ENCODE measurements around the gene SETD2. TPM values are rescaled to one million over a fixed set of nuclear protein-coding genes. Genes with fewer than 3 reads are reported as not detected.

Gene SETD2
- total RNA-seq, 1 experiment from 2014 or later = 38.0 TPM

DNA sequence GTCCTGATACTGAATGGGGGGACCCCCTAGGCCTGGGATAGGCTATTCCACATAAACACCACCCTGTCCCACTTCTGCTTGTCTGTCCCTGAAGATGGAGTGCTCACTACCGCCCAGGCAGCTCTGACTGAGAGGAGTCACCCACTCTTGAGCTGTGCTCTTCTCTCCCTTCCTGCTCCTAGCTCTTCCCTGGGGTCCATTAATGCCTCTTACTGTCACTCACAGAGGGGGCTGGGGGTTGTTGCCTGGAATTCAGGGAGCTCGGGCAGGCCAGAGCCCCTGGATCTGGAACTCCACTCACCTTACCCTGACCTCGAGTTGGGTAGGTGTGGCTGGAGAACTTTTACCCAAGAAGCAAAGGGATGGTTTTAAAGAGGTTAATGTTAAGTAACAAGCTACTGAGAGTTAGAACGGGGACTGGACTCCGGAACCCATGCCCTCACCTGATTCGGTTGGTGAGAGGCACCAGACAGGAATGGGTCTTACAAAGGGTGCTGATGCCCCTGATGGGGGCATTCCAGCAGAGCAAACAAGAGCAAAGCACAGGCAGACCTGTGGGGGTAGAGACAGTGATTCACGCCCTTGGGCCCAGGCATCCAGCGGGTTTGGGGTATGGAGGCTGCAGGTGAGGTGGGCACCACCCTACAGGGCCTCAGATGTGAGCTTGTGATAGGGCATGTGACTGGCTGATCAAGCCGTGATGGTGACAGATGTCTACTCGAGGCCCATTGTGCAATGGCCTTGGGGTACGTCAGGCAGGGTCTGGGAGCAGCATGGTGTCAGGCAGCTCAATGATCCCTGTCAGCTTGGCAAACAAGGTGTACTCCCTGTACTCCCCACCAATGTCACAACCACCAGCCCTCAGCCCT lies 179.1 kb downstream of the SETD2 start:
- TF ChIP-seq, protein P1, sequence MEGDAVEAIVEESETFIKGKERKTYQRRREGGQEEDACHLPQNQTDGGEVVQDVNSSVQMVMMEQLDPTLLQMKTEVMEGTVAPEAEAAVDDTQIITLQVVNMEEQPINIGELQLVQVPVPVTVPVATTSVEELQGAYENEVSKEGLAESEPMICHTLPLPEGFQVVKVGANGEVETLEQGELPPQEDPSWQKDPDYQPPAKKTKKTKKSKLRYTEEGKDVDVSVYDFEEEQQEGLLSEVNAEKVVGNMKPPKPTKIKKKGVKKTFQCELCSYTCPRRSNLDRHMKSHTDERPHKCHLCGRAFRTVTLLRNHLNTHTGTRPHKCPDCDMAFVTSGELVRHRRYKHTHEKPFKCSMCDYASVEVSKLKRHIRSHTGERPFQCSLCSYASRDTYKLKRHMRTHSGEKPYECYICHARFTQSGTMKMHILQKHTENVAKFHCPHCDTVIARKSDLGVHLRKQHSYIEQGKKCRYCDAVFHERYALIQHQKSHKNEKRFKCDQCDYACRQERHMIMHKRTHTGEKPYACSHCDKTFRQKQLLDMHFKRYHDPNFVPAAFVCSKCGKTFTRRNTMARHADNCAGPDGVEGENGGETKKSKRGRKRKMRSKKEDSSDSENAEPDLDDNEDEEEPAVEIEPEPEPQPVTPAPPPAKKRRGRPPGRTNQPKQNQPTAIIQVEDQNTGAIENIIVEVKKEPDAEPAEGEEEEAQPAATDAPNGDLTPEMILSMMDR (IDR thresholded peaks at IDR 0.05; ENCODE audit: unreplicated experiment) = no peak

DNA sequence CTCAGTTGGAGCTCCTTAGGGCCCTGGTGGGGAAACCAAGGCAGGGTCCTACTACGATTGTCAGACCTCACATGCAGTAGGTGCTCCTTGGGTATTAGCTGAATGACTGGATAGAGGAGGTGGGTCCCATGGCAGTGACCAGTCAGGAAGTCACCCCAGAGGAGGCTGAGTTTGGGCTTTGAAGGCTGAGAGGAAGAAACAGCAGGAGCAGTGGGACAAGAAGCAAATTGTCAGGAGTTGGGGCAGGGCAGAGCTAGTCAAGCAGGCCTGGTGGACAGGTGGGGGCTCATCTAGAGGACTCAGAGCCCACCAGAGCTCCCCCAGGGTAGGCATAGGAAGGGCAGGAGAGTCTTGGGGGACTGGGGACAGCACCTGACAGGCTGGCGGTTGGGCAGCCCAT lies 181.4 kb downstream of the SETD2 start:
- ChIA-PET CTCF (interaction anchor here (0.6 kb wide), 2 partner anchors 47 to 53 kb away, joined by 3 read pairs; no protein-coding TSS in a partner anchor), POLR2A (interaction anchor here (0.6 kb wide), 2 partner anchors 403 to 461 kb away, joined by 3 read pairs; no protein-coding TSS in a partner anchor)
- TF ChIP-seq, protein P1 (IDR thresholded peaks at IDR 0.05; ENCODE audit: unreplicated experiment) = no peak
- H3K9me3 Mint-ChIP-seq (ENCODE audit: unreplicated experiment) = no peaks in the 10 kb centered on the region
- peaks cover 6% of the 10 kb centered on the region for H3K36me3 Mint-ChIP-seq (ENCODE audit: insufficient read depth, unreplicated experiment)
- no TSS peak for BruUV-seq (replicated peaks)
- intact Hi-C loops (cut with micrococcal nuclease) = no loop called here
- peaks cover 19% of the 10 kb centered on the region for H3K4me1 Mint-ChIP-seq (ENCODE audit: insufficient read depth, unreplicated experiment)
- DNase-seq (ENCODE audit: unreplicated experiment) = no peak
- no peak overlapping the region for H3K4me3 Mint-ChIP-seq (ENCODE audit: unreplicated experiment)
- peak overlapping the region; percentile 49 for H3K27ac Mint-ChIP-seq (ENCODE audit: low read depth, unreplicated experiment)
- no peaks in the 10 kb centered on the region for H3K27me3 Mint-ChIP-seq (ENCODE audit: insufficient read depth, unreplicated experiment)

More for the DNA sequence above, 179.1 kb downstream of the SETD2 start:
- Mint-ChIP-seq H3K27ac (ENCODE audit: low read depth, unreplicated experiment) (no peak overlapping the region), H3K9me3 (ENCODE audit: unreplicated experiment) (no peaks in the 10 kb centered on the region), H3K4me1 (ENCODE audit: insufficient read depth, unreplicated experiment) (peaks cover 17% of the 10 kb centered on the region), H3K36me3 (ENCODE audit: insufficient read depth, unreplicated experiment) (peaks cover 10% of the 10 kb centered on the region), H3K27me3 (ENCODE audit: insufficient read depth, unreplicated experiment) (no peaks in the 10 kb centered on the region), H3K4me3 (ENCODE audit: unreplicated experiment) (no peak overlapping the region)
- ChIA-PET POLR2A (interaction anchor here (0.6 kb wide), 2 partner anchors 91 to 338 kb away, joined by 3 read pairs; no protein-coding TSS in a partner anchor), CTCF (interaction anchor here (0.6 to 0.7 kb wide), 3 partner anchors 19 to 321 kb away, joined by 3 to 4 read pairs (median 3); no protein-coding TSS in a partner anchor)
- intact Hi-C loops (cut with micrococcal nuclease) = no loop called here
- no peak for DNase-seq (ENCODE audit: unreplicated experiment)
- BruUV-seq (replicated peaks) = no TSS peak

GRCh38 chr3:46981932-46982471 lies 181.9 kb downstream of the SETD2 start:
- BruUV-seq (replicated peaks) = no TSS peak
- intact Hi-C loops (cut with micrococcal nuclease) = no loop called here
- CTCF ChIA-PET = interaction anchor here (0.6 kb wide), 3 partner anchors 46 to 395 kb away, joined by 3 to 4 read pairs (median 3); no protein-coding TSS in a partner anchor

More at GRCh38 chr3:46981932-46982471, 181.9 kb downstream of the SETD2 start:
- H3K27ac Mint-ChIP-seq (ENCODE audit: low read depth, unreplicated experiment) = peak overlapping the region; percentile 49
- H3K4me3 Mint-ChIP-seq (ENCODE audit: unreplicated experiment) = no peak overlapping the region
- TF ChIP-seq, protein P1 (IDR thresholded peaks at IDR 0.05; ENCODE audit: unreplicated experiment) = no peak
- H3K27me3 Mint-ChIP-seq (ENCODE audit: insufficient read depth, unreplicated experiment) = no peaks in the 10 kb centered on the region
- peaks cover 22% of the 10 kb centered on the region for H3K4me1 Mint-ChIP-seq (ENCODE audit: insufficient read depth, unreplicated experiment)
- POLR2A ChIA-PET = interaction anchor here (0.6 to 0.9 kb wide), 3 partner anchors 49 to 461 kb away, joined by 3 read pairs; no protein-coding TSS in a partner anchor
- no peak for DNase-seq (ENCODE audit: unreplicated experiment)
- H3K9me3 Mint-ChIP-seq (ENCODE audit: unreplicated experiment) = no peaks in the 10 kb centered on the region
- H3K36me3 Mint-ChIP-seq (ENCODE audit: insufficient read depth, unreplicated experiment) = peaks cover 8% of the 10 kb centered on the region
